ENCODE results near the gene PDP2.
A peak's percentile ranks its signal among the peaks of the same experiment; 100 is the strongest.

The PDP2 gene

GRCh38 chr16:66921729-66922450, 41.6 kb downstream of the PDP2 start:
- Histone ChIP-seq H3K27me3 (ENCODE audit: insufficient read depth, poor library complexity, severe bottlenecking) (peaks cover 36% of the 10 kb centered on the region), H3K27ac (replicated peaks) (no peak overlapping the region), H3K4me3 (replicated peaks; ENCODE audit: insufficient read depth, low read length) (no peak overlapping the region)
- TF ChIP-seq POLR2AphosphoS5 (IDR thresholded peaks at IDR 0.05; ENCODE audit: low read depth): no peak
- no peak for TF ChIP-seq REST (IDR thresholded peaks at IDR 0.05; ENCODE audit: insufficient replicate concordance, low read depth)
- TF ChIP-seq CTCF (IDR thresholded peaks at IDR 0.05; ENCODE audit: insufficient read depth, low read length): no peak
- no peak for TF ChIP-seq SPI1 (IDR thresholded peaks at IDR 0.05; ENCODE audit: borderline replicate concordance, low read depth)
- TF ChIP-seq GABPA (IDR thresholded peaks at IDR 0.05; ENCODE audit: low read depth): no peak
- DNase-seq (ENCODE audit: low read depth in 1 of 2, low spot score in 1 of 2): no peak

- H3K4me3 ChIP-seq (replicated peaks; ENCODE audit: insufficient read depth, low read length): no peak overlapping the region
- H3K27ac ChIP-seq (replicated peaks): no peak overlapping the region
- H3K27me3 ChIP-seq (ENCODE audit: insufficient read depth, poor library complexity, severe bottlenecking): peaks cover 36% of the 10 kb centered on the region
- no peak for TF ChIP-seq CTCF (IDR thresholded peaks at IDR 0.05; ENCODE audit: insufficient read depth, low read length)
- no peak for TF ChIP-seq SPI1 (IDR thresholded peaks at IDR 0.05; ENCODE audit: borderline replicate concordance, low read depth)
- no peak for TF ChIP-seq POLR2AphosphoS5 (IDR thresholded peaks at IDR 0.05; ENCODE audit: low read depth)
- no peak for TF ChIP-seq REST (IDR thresholded peaks at IDR 0.05; ENCODE audit: insufficient replicate concordance, low read depth)
- no peak for TF ChIP-seq GABPA (IDR thresholded peaks at IDR 0.05; ENCODE audit: low read depth)
- no peak for DNase-seq (ENCODE audit: low read depth in 1 of 2, low spot score in 1 of 2)
Observed at GRCh38 chr16:66923247-66923731, 43.0 kb downstream of the PDP2 start.

- H3K27ac ChIP-seq (replicated peaks): no peak overlapping the region
- TF ChIP-seq GABPA (IDR thresholded peaks at IDR 0.05; ENCODE audit: low read depth) (no peak), CTCF (IDR thresholded peaks at IDR 0.05; ENCODE audit: insufficient read depth, low read length) (no peak), REST (IDR thresholded peaks at IDR 0.05; ENCODE audit: insufficient replicate concordance, low read depth) (no peak), SPI1 (IDR thresholded peaks at IDR 0.05; ENCODE audit: borderline replicate concordance, low read depth) (no peak), POLR2AphosphoS5 (IDR thresholded peaks at IDR 0.05; ENCODE audit: low read depth) (no peak)
- peaks cover 36% of the 10 kb centered on the region for H3K27me3 ChIP-seq (ENCODE audit: insufficient read depth, poor library complexity, severe bottlenecking)
- no peak overlapping the region for H3K4me3 ChIP-seq (replicated peaks; ENCODE audit: insufficient read depth, low read length)
- DNase-seq (ENCODE audit: low read depth in 1 of 2, low spot score in 1 of 2): peak in 1 of 2 experiments; percentile 11
Observed at GRCh38 chr16:66923866-66924265, 43.6 kb downstream of the PDP2 start.

Data from HL-60 (cell line).